ENCODE results near the gene TMEM263.

Gene TMEM263

DNA sequence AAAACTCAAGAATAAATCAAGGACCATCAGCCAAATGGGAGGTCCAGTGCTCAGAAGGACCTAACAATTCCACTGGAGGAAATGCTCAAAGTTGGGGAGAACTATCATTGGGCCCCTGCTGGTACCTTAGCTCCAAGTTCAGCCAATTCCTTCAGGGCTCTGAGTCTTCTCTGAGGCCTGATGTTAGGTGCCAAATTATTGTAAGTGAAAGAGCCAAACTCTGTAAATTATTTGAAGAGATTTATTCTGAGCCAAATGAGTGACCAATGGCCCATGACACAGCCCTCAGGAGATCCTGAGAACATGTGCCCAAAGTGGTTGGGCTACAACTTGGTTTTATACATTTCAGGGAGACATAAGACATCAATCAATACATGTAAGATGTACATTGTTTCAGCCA, 8.2 kb upstream of the TMEM263 start:
- Histone ChIP-seq H3K4me1 (ENCODE audit: control insufficient read depth, insufficient read depth, low read length, unreplicated experiment) (no peaks in the 10 kb centered on the region), H3K4me3 (ENCODE audit: low read depth, low read length) (no peak overlapping the region), H3K36me3 (ENCODE audit: insufficient read depth, low read length) (no peaks in the 10 kb centered on the region; the same call in 1 of the 2 replicates), H3K27me3 (ENCODE audit: insufficient read depth, low read length) (no peaks in the 10 kb centered on the region), H3K27ac (ENCODE audit: low read depth, low read length) (no peak overlapping the region), H2AFZ (ENCODE audit: low read length, unreplicated experiment) (no peak overlapping the region), H3K79me2 (ENCODE audit: control insufficient read depth, insufficient read depth, low read length, unreplicated experiment) (peaks cover 3% of the 10 kb centered on the region)

DNA sequence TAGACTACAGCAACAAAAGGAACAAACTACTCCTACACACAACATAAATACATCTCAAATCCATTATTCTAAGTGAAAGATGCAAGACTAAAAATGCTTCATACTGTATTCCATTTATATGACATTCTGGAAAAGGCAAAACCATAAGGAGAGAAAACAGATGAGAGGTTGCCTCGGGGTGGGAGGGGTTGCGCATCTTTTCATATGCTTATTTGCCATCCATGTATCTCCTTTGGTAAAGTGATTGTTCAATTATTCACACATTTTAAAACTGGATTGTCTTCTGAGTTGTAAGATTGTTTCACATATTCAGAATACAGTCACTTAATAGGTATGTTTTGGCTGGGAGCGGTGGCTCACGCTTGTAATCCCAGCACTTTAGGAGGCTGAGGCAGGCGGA, 5.1 kb upstream of the TMEM263 start:
- no peak overlapping the region for H3K27ac ChIP-seq (ENCODE audit: low read depth, low read length)
- no peak overlapping the region for H3K4me3 ChIP-seq (ENCODE audit: low read depth, low read length)
- H3K79me2 ChIP-seq (ENCODE audit: control insufficient read depth, insufficient read depth, low read length, unreplicated experiment), result peaks cover 28% of the 10 kb centered on the region
- no peaks in the 10 kb centered on the region for H3K4me1 ChIP-seq (ENCODE audit: control insufficient read depth, insufficient read depth, low read length, unreplicated experiment)
- H3K27me3 ChIP-seq (ENCODE audit: insufficient read depth, low read length), result no peaks in the 10 kb centered on the region
- H2AFZ ChIP-seq (ENCODE audit: low read length, unreplicated experiment), result no peak overlapping the region
- H3K36me3 ChIP-seq (ENCODE audit: insufficient read depth, low read length), result no peaks in the 10 kb centered on the region

DNA sequence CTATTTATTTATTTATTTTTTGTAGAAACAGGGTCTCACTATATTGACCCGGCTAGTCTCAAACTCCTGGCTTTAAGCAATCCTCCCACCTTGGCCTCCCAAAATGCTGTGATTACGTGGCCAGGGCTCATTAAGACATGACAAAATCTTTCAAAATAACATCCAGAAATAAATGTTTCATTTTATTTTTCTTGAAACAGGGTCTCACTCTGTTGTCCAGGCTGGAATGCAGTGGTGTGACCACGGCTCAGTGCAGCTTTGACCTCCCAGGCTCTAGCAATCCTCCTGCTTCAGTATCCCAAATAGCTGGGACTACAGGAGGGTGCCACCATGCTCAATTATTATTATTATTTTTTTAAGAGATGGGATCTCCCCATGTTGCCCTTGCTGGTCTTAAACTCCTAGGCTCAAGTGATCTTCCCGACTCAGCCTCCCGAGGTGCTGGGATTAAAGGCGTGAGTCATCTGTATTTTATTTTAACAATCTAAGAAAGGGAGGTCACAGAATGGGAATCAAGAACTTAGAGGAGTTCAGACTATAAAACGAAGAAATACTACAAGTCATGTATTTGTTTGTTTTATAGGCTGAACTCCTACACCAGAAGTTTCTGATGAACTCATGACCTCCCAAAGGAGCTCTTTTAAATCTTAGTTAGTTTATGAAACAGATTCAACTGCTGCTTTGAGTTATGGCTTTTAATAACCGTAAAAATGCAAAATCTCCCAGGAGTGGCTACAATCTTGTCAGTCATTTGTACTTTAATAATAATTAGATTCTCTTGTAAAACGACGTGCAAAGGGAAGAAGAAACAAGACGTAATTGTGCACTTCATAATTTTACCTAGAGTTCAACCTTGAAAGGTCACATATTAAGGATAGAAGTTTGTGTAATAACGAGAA, 2.1 kb upstream of the TMEM263 start:
- H2AFZ ChIP-seq (ENCODE audit: low read length, unreplicated experiment), result no peak overlapping the region
- peak overlapping the region; percentile 25 for H3K27ac ChIP-seq (ENCODE audit: low read depth, low read length)
- H3K79me2 ChIP-seq (ENCODE audit: control insufficient read depth, insufficient read depth, low read length, unreplicated experiment), result peaks cover 56% of the 10 kb centered on the region
- H3K4me1 ChIP-seq (ENCODE audit: control insufficient read depth, insufficient read depth, low read length, unreplicated experiment), result peaks cover 3% of the 10 kb centered on the region
- no peaks in the 10 kb centered on the region for H3K36me3 ChIP-seq (ENCODE audit: insufficient read depth, low read length)
- peak overlapping the region; percentile 89 for H3K4me3 ChIP-seq (ENCODE audit: low read depth, low read length)
- H3K27me3 ChIP-seq (ENCODE audit: insufficient read depth, low read length), result no peaks in the 10 kb centered on the region

DNA sequence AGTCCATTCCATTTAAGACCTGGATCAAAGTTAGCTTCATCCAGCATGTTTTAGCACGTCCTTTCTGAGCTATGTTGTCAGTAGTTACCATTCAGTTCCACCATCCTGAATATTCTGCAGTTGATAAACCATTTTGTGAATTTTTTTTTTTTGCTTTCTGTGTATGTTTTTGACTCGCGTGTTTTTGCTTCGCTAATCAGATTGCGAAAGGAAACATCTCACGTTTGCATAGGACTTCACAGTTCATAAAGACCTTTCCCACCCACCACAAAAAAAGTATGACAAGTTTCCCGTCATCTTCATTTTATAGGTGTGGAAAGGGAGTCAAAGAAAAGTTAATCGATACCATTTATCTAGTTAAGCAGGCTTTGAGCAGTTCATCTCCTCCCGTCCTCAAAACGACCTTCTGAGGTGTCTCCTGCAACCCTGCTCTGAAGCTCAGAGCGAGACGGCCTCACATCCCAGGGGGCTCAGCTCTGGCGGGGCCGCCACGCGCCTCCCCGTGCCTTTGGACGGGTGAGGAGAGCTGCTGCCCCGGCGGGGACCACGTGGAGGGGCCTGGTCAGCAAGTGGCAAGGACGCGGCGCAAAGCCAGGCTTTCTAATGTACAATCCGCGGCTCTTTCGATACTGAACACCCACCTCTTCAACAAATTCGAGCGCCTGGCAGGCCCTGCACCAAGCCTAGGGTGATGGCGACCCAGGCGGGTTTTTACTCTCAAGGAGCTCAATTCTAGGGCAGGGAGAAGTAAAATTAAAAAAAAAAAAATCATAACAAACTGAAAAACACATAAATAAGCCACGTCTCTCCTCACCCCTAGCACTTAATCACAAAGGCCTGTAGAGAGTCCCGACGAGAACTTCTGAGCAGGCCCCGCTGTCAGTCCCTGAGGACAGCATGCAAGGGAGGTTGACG, 988 bp upstream of the TMEM263 start:
- Histone ChIP-seq H3K4me3 (ENCODE audit: low read depth, low read length) (peak overlapping the region; percentile 89), H3K27me3 (ENCODE audit: insufficient read depth, low read length) (no peaks in the 10 kb centered on the region), H2AFZ (ENCODE audit: low read length, unreplicated experiment) (peak overlapping the region; percentile 40), H3K4me1 (ENCODE audit: control insufficient read depth, insufficient read depth, low read length, unreplicated experiment) (peaks cover 8% of the 10 kb centered on the region), H3K36me3 (ENCODE audit: insufficient read depth, low read length) (no peaks in the 10 kb centered on the region), H3K79me2 (ENCODE audit: control insufficient read depth, insufficient read depth, low read length, unreplicated experiment) (peaks cover 67% of the 10 kb centered on the region), H3K27ac (ENCODE audit: low read depth, low read length) (peak overlapping the region; percentile 99)

DNA sequence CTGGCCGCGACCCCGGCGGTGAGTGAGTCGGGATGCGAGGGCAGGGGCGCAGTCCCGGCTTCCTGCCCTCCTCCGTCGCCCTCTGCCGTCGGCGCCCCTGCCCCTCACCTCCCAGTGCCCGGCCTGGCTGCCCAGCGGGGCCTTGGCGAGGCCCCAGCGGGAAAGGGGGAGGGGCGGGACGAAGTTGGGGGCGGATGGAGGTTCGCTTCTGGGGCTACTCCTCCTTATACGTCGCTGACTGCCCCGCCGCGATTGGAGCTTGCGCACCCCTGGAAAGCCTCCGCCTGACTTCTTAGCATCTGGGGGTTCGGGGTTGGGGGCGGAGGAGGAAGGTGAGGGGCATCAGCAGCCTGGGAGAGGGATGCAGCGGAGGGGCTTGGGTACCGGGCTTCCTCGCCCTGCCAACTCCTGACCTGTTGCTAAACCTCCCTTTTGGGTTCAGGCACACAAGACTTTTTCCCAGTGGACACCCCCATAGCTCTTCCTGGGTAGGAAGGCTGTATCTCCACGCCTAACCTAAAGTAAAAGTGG, 406 bp downstream of the TMEM263 start:
- peaks cover 8% of the 10 kb centered on the region for H3K4me1 ChIP-seq (ENCODE audit: control insufficient read depth, insufficient read depth, low read length, unreplicated experiment)
- H3K36me3 ChIP-seq (ENCODE audit: insufficient read depth, low read length), result peaks cover 6% of the 10 kb centered on the region; the same call in 1 of the 2 replicates
- H3K27ac ChIP-seq (ENCODE audit: low read depth, low read length), result peak overlapping the region; percentile 99
- peak overlapping the region; percentile 89 for H3K4me3 ChIP-seq (ENCODE audit: low read depth, low read length)
- H3K79me2 ChIP-seq (ENCODE audit: control insufficient read depth, insufficient read depth, low read length, unreplicated experiment), result peaks cover 81% of the 10 kb centered on the region
- H2AFZ ChIP-seq (ENCODE audit: low read length, unreplicated experiment), result no peak overlapping the region
- H3K27me3 ChIP-seq (ENCODE audit: insufficient read depth, low read length), result no peaks in the 10 kb centered on the region

DNA sequence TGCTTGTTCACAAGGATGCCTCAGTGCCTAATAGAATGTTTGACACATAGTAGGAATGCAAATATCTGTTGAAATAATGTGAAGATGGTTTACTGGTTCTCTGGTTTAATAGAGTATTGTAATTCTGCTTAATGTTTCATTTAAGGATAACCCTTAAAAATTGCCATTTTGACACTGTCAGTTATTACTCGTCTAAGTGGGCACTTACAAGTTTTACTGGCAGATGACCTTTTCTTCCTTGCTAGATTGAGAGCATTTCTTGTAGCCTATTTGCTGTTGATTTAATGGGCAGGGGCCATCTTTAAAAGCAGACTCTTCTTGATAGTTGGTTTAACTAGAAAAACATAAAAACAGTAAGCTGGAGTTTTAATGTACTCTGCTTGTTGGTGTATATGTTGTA, 1.9 kb downstream of the TMEM263 start:
- H3K27ac ChIP-seq (ENCODE audit: low read depth, low read length), result peak overlapping the region; percentile 99
- H3K27me3 ChIP-seq (ENCODE audit: insufficient read depth, low read length), result no peaks in the 10 kb centered on the region
- peaks cover 91% of the 10 kb centered on the region for H3K79me2 ChIP-seq (ENCODE audit: control insufficient read depth, insufficient read depth, low read length, unreplicated experiment)
- H3K36me3 ChIP-seq (ENCODE audit: insufficient read depth, low read length), result peaks cover 16% of the 10 kb centered on the region
- peak overlapping the region; percentile 89 for H3K4me3 ChIP-seq (ENCODE audit: low read depth, low read length)
- H3K4me1 ChIP-seq (ENCODE audit: control insufficient read depth, insufficient read depth, low read length, unreplicated experiment), result peaks cover 8% of the 10 kb centered on the region
- no peak overlapping the region for H2AFZ ChIP-seq (ENCODE audit: low read length, unreplicated experiment)

DNA sequence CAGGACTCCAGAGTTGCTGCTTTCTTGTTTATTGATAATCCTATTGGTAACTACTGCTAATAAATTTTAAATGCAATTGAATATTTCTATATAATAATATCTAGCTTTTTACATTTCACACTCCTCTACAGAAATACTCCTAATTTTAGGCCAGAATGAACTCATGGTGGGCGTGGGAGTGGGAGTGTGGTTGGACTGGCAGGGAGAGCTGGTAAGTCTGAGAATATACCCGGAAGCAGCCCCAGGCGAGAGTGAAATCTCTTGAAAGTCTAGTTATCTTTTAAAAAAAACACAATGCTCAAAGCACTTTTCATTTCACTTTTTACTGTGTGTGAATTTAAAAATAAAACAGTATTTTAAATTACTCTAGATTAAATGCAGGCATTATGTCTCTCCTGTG, 4.7 kb downstream of the TMEM263 start:
- peaks cover 33% of the 10 kb centered on the region for H3K36me3 ChIP-seq (ENCODE audit: insufficient read depth, low read length)

DNA sequence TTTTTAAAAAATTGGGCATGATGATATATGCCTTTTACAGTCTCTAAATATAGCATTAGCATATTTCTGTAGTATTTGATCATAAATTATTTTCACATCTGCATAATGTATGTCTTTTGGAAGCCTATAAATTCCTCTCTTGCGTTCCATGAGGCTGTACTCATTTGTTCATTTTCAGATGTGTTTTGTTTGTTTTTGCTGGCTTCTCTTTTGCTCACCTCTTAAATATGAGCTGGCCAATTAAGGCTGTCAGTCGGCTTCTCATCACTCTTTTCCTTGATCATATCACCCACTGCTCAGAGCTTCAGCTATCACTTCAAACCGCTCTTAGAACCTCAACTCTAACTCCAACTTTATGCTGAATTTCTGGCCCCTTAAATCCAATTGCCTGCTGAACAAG, 6.6 kb downstream of the TMEM263 start:
- Histone ChIP-seq H2AFZ (ENCODE audit: low read length, unreplicated experiment) (no peak overlapping the region), H3K4me1 (ENCODE audit: control insufficient read depth, insufficient read depth, low read length, unreplicated experiment) (peaks cover 11% of the 10 kb centered on the region), H3K79me2 (ENCODE audit: control insufficient read depth, insufficient read depth, low read length, unreplicated experiment) (peaks cover 96% of the 10 kb centered on the region), H3K27me3 (ENCODE audit: insufficient read depth, low read length) (no peaks in the 10 kb centered on the region), H3K36me3 (ENCODE audit: insufficient read depth, low read length) (peaks cover 41% of the 10 kb centered on the region), H3K27ac (ENCODE audit: low read depth, low read length) (no peak overlapping the region), H3K4me3 (ENCODE audit: low read depth, low read length) (no peak overlapping the region)

More for the DNA sequence above, 4.7 kb downstream of the TMEM263 start:
- H3K4me3 ChIP-seq (ENCODE audit: low read depth, low read length), result no peak overlapping the region
- H3K4me1 ChIP-seq (ENCODE audit: control insufficient read depth, insufficient read depth, low read length, unreplicated experiment), result peaks cover 11% of the 10 kb centered on the region
- H3K79me2 ChIP-seq (ENCODE audit: control insufficient read depth, insufficient read depth, low read length, unreplicated experiment), result peaks cover 95% of the 10 kb centered on the region
- H3K27ac ChIP-seq (ENCODE audit: low read depth, low read length), result no peak overlapping the region
- H3K27me3 ChIP-seq (ENCODE audit: insufficient read depth, low read length), result no peaks in the 10 kb centered on the region
- H2AFZ ChIP-seq (ENCODE audit: low read length, unreplicated experiment), result no peak overlapping the region

DNA sequence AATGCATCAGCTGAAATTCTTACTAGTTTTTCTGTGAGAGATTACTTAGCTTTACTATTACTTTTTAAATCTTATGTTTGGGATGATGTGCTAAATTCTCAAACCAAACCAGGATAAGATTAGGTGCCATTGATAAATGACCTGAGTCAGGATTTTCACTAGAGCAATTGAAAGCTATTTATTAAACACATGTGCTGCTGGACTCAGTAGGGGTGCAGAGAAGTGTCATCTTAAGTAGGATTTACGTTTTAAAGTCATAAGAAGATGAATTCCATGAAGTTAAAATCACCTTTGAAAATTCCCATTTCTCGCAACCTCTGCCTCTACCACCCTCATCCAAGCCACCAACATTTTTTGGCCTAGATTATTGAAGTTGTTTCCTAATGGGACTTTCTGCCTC, 8.8 kb downstream of the TMEM263 start:
- Histone ChIP-seq H3K79me2 (ENCODE audit: control insufficient read depth, insufficient read depth, low read length, unreplicated experiment) (peaks cover 90% of the 10 kb centered on the region), H3K4me3 (ENCODE audit: low read depth, low read length) (no peak overlapping the region), H3K27me3 (ENCODE audit: insufficient read depth, low read length) (no peaks in the 10 kb centered on the region), H2AFZ (ENCODE audit: low read length, unreplicated experiment) (no peak overlapping the region), H3K4me1 (ENCODE audit: control insufficient read depth, insufficient read depth, low read length, unreplicated experiment) (peaks cover 5% of the 10 kb centered on the region), H3K36me3 (ENCODE audit: insufficient read depth, low read length) (peaks cover 56% of the 10 kb centered on the region), H3K27ac (ENCODE audit: low read depth, low read length) (no peak overlapping the region)

DNA sequence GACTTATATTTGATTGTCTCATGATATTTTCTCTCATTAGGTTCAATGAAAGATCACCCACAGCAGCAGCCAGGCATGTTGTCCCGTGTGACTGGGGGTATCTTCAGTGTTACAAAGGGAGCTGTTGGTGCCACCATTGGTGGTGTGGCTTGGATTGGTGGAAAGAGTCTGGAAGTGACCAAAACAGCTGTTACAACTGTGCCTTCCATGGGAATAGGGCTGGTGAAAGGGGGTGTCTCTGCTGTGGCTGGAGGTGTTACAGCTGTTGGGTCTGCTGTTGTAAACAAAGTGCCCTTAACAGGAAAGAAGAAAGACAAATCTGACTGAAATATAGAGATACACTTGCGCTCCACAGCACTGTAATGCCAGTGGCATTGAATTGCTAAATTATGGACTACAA, 15.4 kb downstream of the TMEM263 start:
- H3K27me3 ChIP-seq (ENCODE audit: insufficient read depth, low read length), result no peaks in the 10 kb centered on the region
- peaks cover 26% of the 10 kb centered on the region for H3K4me1 ChIP-seq (ENCODE audit: control insufficient read depth, insufficient read depth, low read length, unreplicated experiment)
- H3K27ac ChIP-seq (ENCODE audit: low read depth, low read length), result no peak overlapping the region
- no peak overlapping the region for H3K4me3 ChIP-seq (ENCODE audit: low read depth, low read length)
- H2AFZ ChIP-seq (ENCODE audit: low read length, unreplicated experiment), result no peak overlapping the region
- peaks cover 47% of the 10 kb centered on the region for H3K36me3 ChIP-seq (ENCODE audit: insufficient read depth, low read length)
- peaks cover 55% of the 10 kb centered on the region for H3K79me2 ChIP-seq (ENCODE audit: control insufficient read depth, insufficient read depth, low read length, unreplicated experiment)

Measured in ACC112 (cell line).